ENCODE measurements around the gene GPR107.

Gene GPR107

DNA sequence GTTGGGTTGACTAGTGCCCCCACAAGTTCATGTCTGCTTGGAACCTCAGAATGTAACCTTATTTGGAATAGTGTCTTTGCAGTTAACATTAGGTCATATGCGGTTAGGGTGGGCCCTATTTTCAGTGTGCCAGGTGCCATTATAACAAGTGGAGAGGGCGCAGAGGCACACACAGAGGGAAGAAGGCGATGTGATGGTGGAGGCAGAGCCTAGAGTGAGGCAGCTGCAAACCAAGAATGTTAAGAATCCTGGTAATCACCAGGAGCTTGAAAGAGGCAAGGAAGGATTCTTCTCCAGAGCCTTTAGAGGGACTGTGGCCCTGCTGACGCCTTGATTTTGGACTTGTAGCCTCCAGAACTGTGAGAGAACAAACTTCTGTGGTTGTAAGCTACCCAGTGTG lies 10.9 kb downstream of the GPR107 start:
- in situ Hi-C loops (cut with HindIII; ENCODE audit: low sequenced_read_pairs), result no loop called here
- H3K4me3 ChIP-seq (ENCODE audit: low read depth, low read length), result no peak overlapping the region
- TF ChIP-seq, protein P1, sequence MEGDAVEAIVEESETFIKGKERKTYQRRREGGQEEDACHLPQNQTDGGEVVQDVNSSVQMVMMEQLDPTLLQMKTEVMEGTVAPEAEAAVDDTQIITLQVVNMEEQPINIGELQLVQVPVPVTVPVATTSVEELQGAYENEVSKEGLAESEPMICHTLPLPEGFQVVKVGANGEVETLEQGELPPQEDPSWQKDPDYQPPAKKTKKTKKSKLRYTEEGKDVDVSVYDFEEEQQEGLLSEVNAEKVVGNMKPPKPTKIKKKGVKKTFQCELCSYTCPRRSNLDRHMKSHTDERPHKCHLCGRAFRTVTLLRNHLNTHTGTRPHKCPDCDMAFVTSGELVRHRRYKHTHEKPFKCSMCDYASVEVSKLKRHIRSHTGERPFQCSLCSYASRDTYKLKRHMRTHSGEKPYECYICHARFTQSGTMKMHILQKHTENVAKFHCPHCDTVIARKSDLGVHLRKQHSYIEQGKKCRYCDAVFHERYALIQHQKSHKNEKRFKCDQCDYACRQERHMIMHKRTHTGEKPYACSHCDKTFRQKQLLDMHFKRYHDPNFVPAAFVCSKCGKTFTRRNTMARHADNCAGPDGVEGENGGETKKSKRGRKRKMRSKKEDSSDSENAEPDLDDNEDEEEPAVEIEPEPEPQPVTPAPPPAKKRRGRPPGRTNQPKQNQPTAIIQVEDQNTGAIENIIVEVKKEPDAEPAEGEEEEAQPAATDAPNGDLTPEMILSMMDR (IDR thresholded peaks at IDR 0.05; ENCODE audit: low read depth, low read length, missing control alignments), result no peak
- DNase-seq (ENCODE audit: low read depth), result no peak

DNA sequence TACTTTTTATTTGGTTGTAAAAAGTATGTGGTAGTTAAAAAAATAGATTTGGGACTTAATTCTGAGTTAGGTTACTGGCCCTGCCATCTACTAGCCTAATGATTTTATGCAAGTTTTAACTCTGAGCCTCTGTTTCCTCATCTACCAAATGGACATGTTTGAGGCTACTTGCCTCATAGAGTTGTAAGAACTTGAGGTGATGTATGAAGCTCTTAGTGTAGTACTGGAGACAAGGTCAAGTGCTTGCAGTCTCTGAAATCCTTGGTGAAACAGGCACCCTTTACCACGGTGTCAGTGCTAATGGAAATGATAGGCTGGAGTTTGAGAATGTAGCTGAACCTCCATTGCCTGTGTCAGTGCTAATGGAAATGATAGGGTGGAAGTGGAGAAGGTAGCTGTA lies 15.3 kb downstream of the GPR107 start:
- no peak overlapping the region for H3K4me3 ChIP-seq (ENCODE audit: low read depth, low read length)
- TF ChIP-seq, protein P1 (IDR thresholded peaks at IDR 0.05; ENCODE audit: low read depth, low read length, missing control alignments), result no peak
- in situ Hi-C loops (cut with HindIII; ENCODE audit: low sequenced_read_pairs), result no loop called here
- no peak for DNase-seq (ENCODE audit: low read depth)

DNA sequence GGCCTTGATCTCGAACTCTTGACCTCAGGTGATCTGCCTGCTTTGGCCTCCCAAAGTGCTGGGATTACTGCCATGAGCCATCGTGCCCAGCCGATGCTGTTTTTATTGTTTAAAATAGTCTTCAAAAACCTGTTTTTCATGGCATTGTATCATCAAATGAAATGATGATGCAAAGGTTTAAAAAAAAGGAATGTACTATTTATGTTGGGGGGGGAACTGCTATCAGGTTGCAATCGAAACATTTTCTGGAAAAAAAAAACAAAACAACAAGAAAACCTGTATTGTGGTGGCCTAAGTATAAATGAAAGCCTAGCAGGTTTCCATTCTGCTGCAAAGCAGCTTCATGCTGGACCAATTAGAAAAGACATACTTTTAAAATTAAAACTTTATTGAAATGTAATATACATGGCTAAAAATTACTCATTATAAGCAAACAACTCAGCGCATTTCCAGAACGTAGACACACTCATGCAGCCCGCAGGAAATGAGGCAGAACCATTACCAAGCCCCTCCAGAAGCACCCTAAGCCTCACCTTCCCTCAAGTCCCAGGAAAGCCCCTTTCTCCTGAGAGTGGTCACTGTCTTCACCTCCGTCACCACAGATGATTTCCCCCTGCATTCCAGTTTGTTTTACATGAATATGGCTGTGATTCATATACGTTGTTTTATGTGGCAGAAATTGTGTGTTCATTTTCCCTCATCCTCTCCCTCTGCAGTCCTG lies 19.0 kb downstream of the GPR107 start:
- in situ Hi-C loops (cut with HindIII; ENCODE audit: low sequenced_read_pairs), result no loop called here
- no peak for DNase-seq (ENCODE audit: low read depth)
- TF ChIP-seq, protein P1 (IDR thresholded peaks at IDR 0.05; ENCODE audit: low read depth, low read length, missing control alignments), result no peak
- no peak overlapping the region for H3K4me3 ChIP-seq (ENCODE audit: low read depth, low read length)

DNA sequence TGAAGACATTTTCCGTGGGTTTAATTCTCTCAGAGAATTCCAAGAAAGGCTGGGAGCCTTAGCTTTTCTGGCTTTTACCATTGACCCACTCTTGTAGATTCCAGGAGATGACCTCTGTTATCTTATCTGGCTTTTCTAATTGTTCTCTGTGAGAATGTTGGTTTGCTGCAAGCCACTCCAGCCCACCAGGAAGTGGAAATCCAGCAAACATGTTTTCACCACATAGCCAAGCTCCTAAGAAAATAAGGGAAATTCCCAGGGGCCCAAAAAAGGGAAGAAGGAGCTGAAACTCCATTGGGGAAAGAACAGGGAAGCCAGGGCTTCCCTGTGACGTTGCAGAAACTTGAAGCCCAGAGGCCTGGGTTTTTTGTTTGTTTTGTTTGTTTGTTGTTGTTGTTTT lies 19.7 kb downstream of the GPR107 start:
- TF ChIP-seq, protein P1 (IDR thresholded peaks at IDR 0.05; ENCODE audit: low read depth, low read length, missing control alignments), result no peak
- DNase-seq (ENCODE audit: low read depth), result no peak
- in situ Hi-C loops (cut with HindIII; ENCODE audit: low sequenced_read_pairs), result no loop called here
- no peak overlapping the region for H3K4me3 ChIP-seq (ENCODE audit: low read depth, low read length)

DNA sequence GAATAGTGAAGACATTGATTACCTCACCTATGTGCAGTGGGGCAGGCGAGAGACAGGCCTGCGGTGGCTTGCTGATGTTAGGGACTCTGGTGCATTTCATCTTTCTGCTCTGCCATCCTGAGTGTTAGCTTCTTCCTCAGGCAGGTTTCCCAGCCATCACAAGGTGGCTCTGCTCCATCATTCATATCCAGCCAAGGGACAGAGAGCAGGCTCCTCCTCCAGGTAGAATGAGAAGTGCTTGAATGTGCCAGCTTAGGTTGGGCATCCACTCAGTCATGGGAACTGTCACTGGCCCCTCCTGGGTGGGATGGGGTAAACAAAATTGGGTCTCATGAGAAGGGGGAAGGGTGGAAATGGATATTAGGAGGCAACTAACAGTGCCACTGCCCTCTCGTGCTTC lies 24.8 kb downstream of the GPR107 start:
- H3K4me3 ChIP-seq (ENCODE audit: low read depth, low read length), result no peak overlapping the region
- in situ Hi-C loops (cut with HindIII; ENCODE audit: low sequenced_read_pairs), result loop anchor here (25.0 kb wide), 1 partner anchor 241 kb away; the partner anchor contains the start of genes C9orf78 and USP20
- TF ChIP-seq, protein P1 (IDR thresholded peaks at IDR 0.05; ENCODE audit: low read depth, low read length, missing control alignments), result no peak
- no peak for DNase-seq (ENCODE audit: low read depth)

DNA sequence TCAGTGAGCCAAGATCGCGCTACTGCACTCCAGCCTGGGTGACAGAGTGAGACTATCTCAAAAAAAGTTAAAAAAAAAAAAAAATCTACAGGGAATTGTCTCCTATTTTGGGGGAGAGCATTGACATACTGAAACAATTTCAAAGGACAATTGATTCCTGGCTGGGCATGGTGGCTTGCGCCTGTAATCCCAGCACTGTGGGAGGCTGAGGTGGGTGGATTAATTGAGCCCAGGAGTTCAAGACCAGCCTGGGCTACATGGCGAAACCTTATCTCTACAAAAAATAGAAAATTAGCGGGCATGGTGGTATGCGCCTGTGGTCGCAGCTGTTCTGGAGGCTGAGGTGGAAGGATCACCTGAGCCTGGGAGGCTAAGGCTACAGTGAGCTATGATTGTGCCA lies 30.6 kb downstream of the GPR107 start:
- in situ Hi-C loops (cut with HindIII; ENCODE audit: low sequenced_read_pairs), result loop anchor here (25.0 kb wide), 1 partner anchor 247 kb away; the partner anchor contains the start of genes C9orf78 and USP20
- H3K4me3 ChIP-seq (ENCODE audit: low read depth, low read length), result no peak overlapping the region
- no peak for DNase-seq (ENCODE audit: low read depth)
- TF ChIP-seq, protein P1 (IDR thresholded peaks at IDR 0.05; ENCODE audit: low read depth, low read length, missing control alignments), result no peak
